ENCODE results near the gene NCK2. TPM values are rescaled to one million over a fixed set of nuclear protein-coding genes. Genes with fewer than 3 reads are reported as not detected.
A peak's percentile ranks its signal among the peaks of the same experiment; 100 is the strongest.

NCK2 gene
- total and polyA plus RNA-seq, 2 of the 13 experiments (the other 11 are each of a cell fraction or from before 2014, with no cell fraction given), result 14.8 to 23.5 TPM

GRCh38 chr2:105896765-105897163, 152.1 kb downstream of the NCK2 start:
- WGBS (ENCODE audit: low lambda C conversion rate), result 45% methylated on average over 4 of the region's 4 CpGs
- H4K20me1 ChIP-seq (ENCODE audit: insufficient read depth, low read length), result no peaks in the 10 kb centered on the region
- no peak overlapping the region for H2AFZ ChIP-seq (ENCODE audit: low read length)
- no peak overlapping the region for H3K9ac ChIP-seq (ENCODE audit: insufficient read depth, low read depth, low read length)
- FAIRE-seq (peak; percentile 60), DNase-seq (ENCODE audit: low spot score) (peak; percentile 62), ATAC-seq (peak; percentile 96)
- intact Hi-C loops (cut with micrococcal nuclease; ENCODE audit: unreplicated experiment), result loop anchor here (1.0 to 2.0 kb wide), 6 partner anchors 23 to 646 kb away; no protein-coding TSS in a partner anchor
- ChIA-PET CTCF (ENCODE audit: low intra/inter-chr PET ratio, low total read pairs) (interaction anchor here (0.7 to 2.0 kb wide), 3 partner anchors 73 to 189 kb away, joined by 3 to 14 read pairs (median 4); no protein-coding TSS in a partner anchor), POLR2A (no interaction called here)
- H3K27ac ChIP-seq (ENCODE audit: extremely low read length, insufficient read depth, low read length), result no peak overlapping the region
- no peaks in the 10 kb centered on the region for H3K9me3 ChIP-seq (ENCODE audit: low read length)
- H3K4me2 ChIP-seq (ENCODE audit: low read depth, low read length), result no peak overlapping the region
- H3K27me3 ChIP-seq (ENCODE audit: control insufficient read depth in 1 of 2, insufficient read depth in 2 of 2, low read length in 2 of 2), result no peaks in the 10 kb centered on the region
- TSS peak; percentile 17 for BruUV-seq (replicated peaks)
- H3K36me3 ChIP-seq (replicated peaks in 1 of 2; ENCODE audit: control insufficient read depth in 1 of 2, insufficient read depth in 2 of 2, low read length in 2 of 2), result peaks cover 8 to 10% of the 10 kb centered on the region in 2 experiments
- no peaks in the 10 kb centered on the region for H3K79me2 ChIP-seq (ENCODE audit: insufficient read depth, low read length)
- peaks cover 8% of the 10 kb centered on the region for H3K4me1 ChIP-seq (ENCODE audit: insufficient read depth, low read length)
- H3K4me3 ChIP-seq (replicated peaks in 1 of 3; ENCODE audit: insufficient read depth in 1 of 3, low read depth in 2 of 3, low read length in 3 of 3), result no peak overlapping the region
- in situ Hi-C loops (cut with HindIII; ENCODE audit: extremely low pct_ligation_motif_present, low pct_unique_long_range_greater_than_20kb), result no loop called here
- TF ChIP-seq ZSCAN5A (CRISPR knock-in tag; IDR thresholded peaks at IDR 0.05; ENCODE audit: borderline replicate concordance), result no peak
- no peak for TF ChIP-seq ZNF564 (CRISPR knock-in tag; IDR thresholded peaks at IDR 0.05)
- TF ChIP-seq ZNF280B (CRISPR knock-in tag; IDR thresholded peaks at IDR 0.05; ENCODE audit: borderline replicate concordance), result no peak
- TF ChIP-seq ZNF264 (CRISPR knock-in tag; IDR thresholded peaks at IDR 0.05), result no peak
- no peak for TF ChIP-seq ZNF615 (CRISPR knock-in tag; IDR thresholded peaks at IDR 0.05; ENCODE audit: borderline replicate concordance)
- no peak for TF ChIP-seq ZUFSP (CRISPR knock-in tag; IDR thresholded peaks at IDR 0.05; ENCODE audit: borderline replicate concordance)
- no peak for TF ChIP-seq CBX2 (IDR thresholded peaks at IDR 0.05; ENCODE audit: low read depth, low read length)
- TF ChIP-seq CBX2 (CRISPR knock-in tag; IDR thresholded peaks at IDR 0.05; ENCODE audit: low read depth), result no peak
- 0 out of 2 replicates have a peak, but pooled peaks have one; percentile 28 for TF ChIP-seq ZBTB33 (CRISPR knock-in tag; IDR thresholded peaks at IDR 0.05)
- peak; percentile 84 for TF ChIP-seq STAG1 (CRISPR knock-in tag; IDR thresholded peaks at IDR 0.05)
- TF ChIP-seq ARID5B (CRISPR knock-in tag; IDR thresholded peaks at IDR 0.05), result 0 out of 2 replicates have a peak, but pooled peaks have one; percentile 12
- no peak for TF ChIP-seq RBM39 (IDR thresholded peaks at IDR 0.05; ENCODE audit: low read depth, low read length, poor library complexity, severe bottlenecking)
- no peak for TF ChIP-seq TBX2 (CRISPR knock-in tag; IDR thresholded peaks at IDR 0.05; ENCODE audit: borderline replicate concordance)

Measured in HepG2 (cell line).